BJ (cell line): Measurements from ENCODE around the gene SORD. TPM values are rescaled to one million over a fixed set of nuclear protein-coding genes. Genes with fewer than 3 reads are reported as not detected.

ENCODE experiments used
- CTCF ChIA-PET: fragments of 350-600 bp; formaldehyde crosslinking; extraction: SDS; loops from one replicate; lab custom pipeline; 2021; ENCODE audit warnings: antibody characterized with exemption, inconsistent platforms; lab: Yijun Ruan, JAX
- POLR2A ChIA-PET: fragments of 300-600 bp; sonication (Branson Sonifier 250); formaldehyde crosslinking; extraction: SDS; loops from one replicate; lab custom pipeline; 2021; ENCODE audit warnings: antibody characterized with exemption; lab: Charles Lee
- DNase-seq: peaks from one replicate; pipeline ENCODE4 v3.0.0-alpha.2; 2011; ENCODE audit warnings: low read depth
- H3K27me3 ChIP-seq: 2 replicates; pipeline ENCODE4 v1.6.0; 2011; ENCODE audit warnings: low read length; ENCODE audit not compliant: control insufficient read depth, insufficient read depth
- H3K36me3 ChIP-seq: 2 replicates; pipeline ENCODE4 v1.5.1; 2011; ENCODE audit warnings: low read length; ENCODE audit not compliant: control insufficient read depth, insufficient read depth
- H3K4me3 ChIP-seq: 2 replicates; pipeline ENCODE4 v1.5.1; 2011; ENCODE audit warnings: low read depth, mild to moderate bottlenecking, control low read depth, low read length
- polyA plus RNA-seq: library from polyadenylated mRNA; depleted of rRNA; stranded (reverse); fragments of >200 nt; gene quantifications from 2 replicates; pipeline ENCODE4 v1.2.3, GENCODE V29; 2011
- TF ChIP-seq, protein P1 (sequence below): IDR thresholded peaks from 2 replicates; pipeline ENCODE4 v1.5.1; 2011; ENCODE audit warnings: low read depth, mild to moderate bottlenecking, control low read depth, inconsistent platforms, low read length, moderate library complexity; ENCODE audit not compliant: insufficient read depth

SORD gene
- polyA plus RNA-seq, 1 experiment, result 30.4 TPM

DNA sequence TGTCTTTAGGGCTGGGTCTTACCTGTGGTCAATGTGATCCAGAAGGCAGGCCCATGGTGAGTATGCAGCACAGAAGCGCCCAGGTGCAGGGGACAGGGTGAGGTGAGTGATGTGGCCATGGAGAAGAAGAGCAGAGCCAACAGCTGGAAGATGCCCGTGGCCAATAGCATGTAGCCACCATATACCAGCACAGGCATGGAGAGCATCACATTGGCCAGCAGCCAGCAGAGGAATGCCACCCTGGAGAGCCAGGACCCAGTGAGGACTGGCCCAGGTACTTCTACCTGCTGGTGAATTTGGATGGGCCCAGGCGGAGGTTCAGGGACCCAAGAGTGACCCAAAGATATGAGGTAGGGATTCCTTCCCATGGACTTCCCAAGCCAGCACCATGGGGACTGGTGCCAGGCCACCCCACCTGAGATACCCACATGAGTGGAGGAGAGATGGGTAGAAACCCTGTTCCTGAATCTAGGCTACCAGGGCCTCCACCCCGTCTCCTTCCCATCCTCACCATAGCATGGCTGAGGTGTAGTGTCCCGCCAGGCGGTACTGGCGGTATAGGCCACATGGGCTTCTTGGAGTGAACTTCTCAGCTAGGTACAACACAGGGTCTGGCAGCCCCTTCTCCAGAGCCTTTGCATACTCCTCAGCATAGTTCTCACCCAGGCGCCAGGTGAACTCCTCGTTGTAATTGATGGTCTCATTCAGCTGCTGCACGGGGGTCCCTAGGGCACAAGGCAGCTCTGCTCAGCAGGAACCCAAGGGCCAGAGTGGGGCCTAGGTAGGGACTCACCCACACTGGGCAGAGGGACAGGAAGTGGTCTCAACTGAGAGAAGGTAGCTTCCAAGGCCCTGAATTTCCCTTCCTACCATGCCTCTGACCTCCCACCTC, 97.3 kb downstream of the SORD start:
- POLR2A ChIA-PET, result no interaction called here
- Histone ChIP-seq H3K36me3 (no peaks in the 10 kb centered on the region), H3K4me3 (no peak overlapping the region), H3K27me3 (peaks cover 23% of the 10 kb centered on the region)
- CTCF ChIA-PET, result interaction anchor here (0.6 to 3.4 kb wide), 3 partner anchors 11 to 82 kb away, joined by 4 to 12 read pairs (median 5); partner anchors contain the start of genes DUOX1 and DUOXA1
- TF ChIP-seq, protein P1, sequence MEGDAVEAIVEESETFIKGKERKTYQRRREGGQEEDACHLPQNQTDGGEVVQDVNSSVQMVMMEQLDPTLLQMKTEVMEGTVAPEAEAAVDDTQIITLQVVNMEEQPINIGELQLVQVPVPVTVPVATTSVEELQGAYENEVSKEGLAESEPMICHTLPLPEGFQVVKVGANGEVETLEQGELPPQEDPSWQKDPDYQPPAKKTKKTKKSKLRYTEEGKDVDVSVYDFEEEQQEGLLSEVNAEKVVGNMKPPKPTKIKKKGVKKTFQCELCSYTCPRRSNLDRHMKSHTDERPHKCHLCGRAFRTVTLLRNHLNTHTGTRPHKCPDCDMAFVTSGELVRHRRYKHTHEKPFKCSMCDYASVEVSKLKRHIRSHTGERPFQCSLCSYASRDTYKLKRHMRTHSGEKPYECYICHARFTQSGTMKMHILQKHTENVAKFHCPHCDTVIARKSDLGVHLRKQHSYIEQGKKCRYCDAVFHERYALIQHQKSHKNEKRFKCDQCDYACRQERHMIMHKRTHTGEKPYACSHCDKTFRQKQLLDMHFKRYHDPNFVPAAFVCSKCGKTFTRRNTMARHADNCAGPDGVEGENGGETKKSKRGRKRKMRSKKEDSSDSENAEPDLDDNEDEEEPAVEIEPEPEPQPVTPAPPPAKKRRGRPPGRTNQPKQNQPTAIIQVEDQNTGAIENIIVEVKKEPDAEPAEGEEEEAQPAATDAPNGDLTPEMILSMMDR, result no peak
- DNase-seq, result no peak

DNA sequence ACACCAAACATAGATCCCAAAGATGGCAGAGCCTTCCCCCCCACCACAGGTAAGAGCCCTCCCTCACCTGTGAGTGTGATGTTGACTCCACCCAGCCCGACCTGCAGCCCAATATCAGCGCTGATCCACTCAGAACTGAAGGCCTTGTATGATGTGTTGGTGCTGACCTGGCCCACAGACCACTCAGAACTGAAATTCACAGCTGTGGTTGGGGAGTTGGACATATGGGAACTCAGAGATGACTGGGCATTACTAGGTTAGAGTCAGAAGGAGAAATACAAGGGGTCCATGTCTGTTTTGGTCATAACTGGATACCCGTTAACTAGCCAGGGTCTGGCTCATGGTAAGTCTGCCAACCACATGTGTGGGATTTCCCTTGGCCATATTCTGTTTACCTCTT, 98.0 kb downstream of the SORD start:
- DNase-seq, result no peak
- H3K4me3 ChIP-seq, result no peak overlapping the region
- POLR2A ChIA-PET, result no interaction called here

DNA sequence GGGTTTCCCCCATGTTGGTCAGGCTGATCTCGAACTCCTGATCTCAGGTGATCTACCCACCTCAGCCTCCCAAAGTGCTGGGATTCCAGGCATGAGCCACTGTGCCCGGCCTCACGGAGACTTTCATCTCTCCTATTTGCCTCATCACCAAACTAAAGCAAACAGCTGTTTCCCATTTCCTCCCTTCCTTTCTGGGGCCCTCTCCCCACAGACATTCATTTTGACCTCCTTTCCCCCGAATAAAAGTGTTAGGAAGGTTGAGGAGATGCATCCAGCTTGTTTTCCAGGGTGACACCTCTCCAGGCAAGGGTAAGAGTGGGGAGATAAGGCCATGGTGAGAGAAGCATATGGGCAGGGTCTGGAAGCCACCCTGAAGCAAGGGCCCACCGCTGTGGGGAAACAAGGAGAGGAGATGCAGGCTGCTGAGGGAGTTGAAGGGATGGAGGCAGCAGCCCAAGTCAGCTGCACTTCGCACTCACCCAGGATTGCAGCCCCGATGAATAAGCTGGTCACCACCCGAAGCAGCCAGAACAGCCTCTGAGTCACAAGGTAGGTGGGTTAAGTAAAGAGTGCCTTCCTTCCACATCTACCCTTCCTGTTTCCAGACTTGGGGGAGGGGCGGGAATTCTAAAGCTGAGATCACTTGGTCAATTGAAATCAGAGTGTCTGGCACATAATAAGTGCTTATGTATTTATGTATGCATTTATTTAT, 98.9 kb downstream of the SORD start:
- ChIA-PET POLR2A (no interaction called here), CTCF (interaction anchor here (0.9 to 3.4 kb wide), 4 partner anchors 9 to 45 kb away, joined by 3 to 12 read pairs (median 4); partner anchors contain the start of genes DUOX1 and DUOXA1)
- peak; percentile 31 for DNase-seq
- no peak overlapping the region for H3K4me3 ChIP-seq
- H3K36me3 ChIP-seq, result no peaks in the 10 kb centered on the region
- TF ChIP-seq, protein P1, result no peak
- H3K27me3 ChIP-seq, result peaks cover 14% of the 10 kb centered on the region

More for the DNA sequence above, 98.0 kb downstream of the SORD start:
- Histone ChIP-seq H3K27me3 (peaks cover 18% of the 10 kb centered on the region), H3K36me3 (no peaks in the 10 kb centered on the region)
- CTCF ChIA-PET, result interaction anchor here (0.6 to 3.4 kb wide), 4 partner anchors 10 to 83 kb away, joined by 3 to 12 read pairs (median 4); partner anchors contain the start of genes DUOX1 and DUOXA1
- TF ChIP-seq, protein P1, result no peak

DNA sequence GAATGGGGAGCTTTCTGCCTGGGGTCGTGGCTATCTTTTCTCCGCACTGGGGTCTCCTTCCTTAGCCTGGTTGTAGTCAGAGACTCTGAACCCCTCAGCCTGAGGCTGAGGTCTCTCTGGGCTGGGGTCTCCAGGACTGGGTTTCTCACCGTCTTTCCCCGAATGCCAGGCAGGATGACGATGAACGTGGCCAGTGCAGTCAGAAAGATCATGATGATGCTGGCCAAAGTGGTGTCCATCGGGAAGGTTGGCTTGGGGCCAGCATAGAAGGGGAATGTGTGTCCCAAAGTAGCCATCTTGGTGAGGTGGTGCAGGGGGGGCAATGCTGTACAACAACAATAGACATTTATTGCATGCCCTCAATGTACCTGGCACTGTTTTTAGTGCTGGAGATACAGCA, 99.7 kb downstream of the SORD start:
- TF ChIP-seq, protein P1, result no peak
- DNase-seq, result no peak
- H3K4me3 ChIP-seq, result no peak overlapping the region
- ChIA-PET POLR2A (no interaction called here), CTCF (interaction anchor here (0.9 to 3.4 kb wide), 2 partner anchors 8 to 40 kb away, joined by 3 to 12 read pairs; partner anchors contain the start of genes DUOX1 and DUOXA1)
- H3K27me3 ChIP-seq, result peaks cover 12% of the 10 kb centered on the region
- H3K36me3 ChIP-seq, result no peaks in the 10 kb centered on the region; the same call in 1 of the 2 replicates
